ENCODE data around the gene MPRIP.
"Not testable (repeated sequence)": the region's sequence is repeated elsewhere in the genome, so short reads cannot be mapped to it uniquely, and the experiment has no call there.

MPRIP gene

GRCh38 chr17:17042384-17042736 lies at the start of gene MPRIP:
Gene MPRIP, plus strand, starts transcription at chr17:17042457. Its CDS starts 392 bp downstream, at chr17:17042849.
- no peak for DNase-seq (ENCODE audit: low spot score)

GRCh38 chr17:16994631-16995030 lies 47.6 kb upstream of the MPRIP start:
- DNase-seq (ENCODE audit: low spot score), result no peak

GRCh38 chr17:16995930-16996329 lies 46.3 kb upstream of the MPRIP start:
- no peak for DNase-seq (ENCODE audit: low spot score)

GRCh38 chr17:16996726-16997125 lies 45.5 kb upstream of the MPRIP start:
- not testable (repeated sequence) for DNase-seq (ENCODE audit: low spot score)

GRCh38 chr17:16997514-16998429 lies 44.5 kb upstream of the MPRIP start:
- DNase-seq (ENCODE audit: low spot score), result peak; percentile 82

- DNase-seq (ENCODE audit: low spot score), result no peak
These were observed 42.2 kb upstream of the MPRIP start for GRCh38 chr17:16999931-17000625.

- DNase-seq (ENCODE audit: low spot score), result no peak
These were observed 41.0 kb upstream of the MPRIP start for GRCh38 chr17:17001076-17001777.

GRCh38 chr17:17001874-17002520 lies 40.3 kb upstream of the MPRIP start:
- peak; percentile 75 for DNase-seq (ENCODE audit: low spot score)

- not testable (repeated sequence) for DNase-seq (ENCODE audit: low spot score)
These were observed 39.2 kb upstream of the MPRIP start for GRCh38 chr17:17002731-17003715.

GRCh38 chr17:17004251-17004996 lies 37.8 kb upstream of the MPRIP start:
- DNase-seq (ENCODE audit: low spot score), result no peak

GRCh38 chr17:17004997-17005614 lies 37.2 kb upstream of the MPRIP start:
- DNase-seq (ENCODE audit: low spot score), result not testable (repeated sequence)

- DNase-seq (ENCODE audit: low spot score), result not testable (repeated sequence)
These were observed 34.4 kb upstream of the MPRIP start for GRCh38 chr17:17007891-17008290.

- not testable (repeated sequence) for DNase-seq (ENCODE audit: low spot score)
These were observed 33.4 kb upstream of the MPRIP start for GRCh38 chr17:17008621-17009397.

- not testable (repeated sequence) for DNase-seq (ENCODE audit: low spot score)
These were observed 32.3 kb upstream of the MPRIP start for GRCh38 chr17:17009972-17010371.

GRCh38 chr17:17010545-17011034 lies 31.7 kb upstream of the MPRIP start:
- not testable (repeated sequence) for DNase-seq (ENCODE audit: low spot score)

GRCh38 chr17:17011043-17011907 lies 31.0 kb upstream of the MPRIP start:
- DNase-seq (ENCODE audit: low spot score), result not testable (repeated sequence)
